Liver (tissue), 3 donors: ENCODE measurements around the gene STXBP6.

Experiments used
- CTCF ChIP-seq: fragments of 150-350 bp; IDR thresholded peaks from 2 replicates; pipeline ENCODE4 v1.5.1; 2017; ENCODE audit warnings: improper control_type of control experiment, low read depth, low read length; ENCODE audit not compliant: missing input control
- GABPA ChIP-seq, 2 donors: IDR thresholded peaks in 1 of 2; conservative IDR thresholded peaks in 1 of 2; 2 replicates each; pipeline ENCODE4 v1.6.1; 2016; ENCODE audit warnings: antibody characterized with exemption in 2 of 2, mild to moderate bottlenecking in 1 of 2, moderate library complexity in 1 of 2
- HNF4G ChIP-seq: IDR thresholded peaks from 2 replicates; pipeline ENCODE4 v1.6.1; 2016; ENCODE audit warnings: antibody characterized with exemption
- JUND ChIP-seq, 2 donors: IDR thresholded peaks; 2 replicates each; pipeline ENCODE4 v1.6.1; 2016; ENCODE audit warnings: antibody characterized with exemption in 2 of 2
- NR2F2 ChIP-seq: IDR thresholded peaks from 2 replicates; pipeline ENCODE4 v1.6.1; 2016; ENCODE audit warnings: antibody characterized with exemption
- RAD21 ChIP-seq, 2 donors: IDR thresholded peaks; 2 replicates each; pipeline ENCODE4 v1.6.1; 2016; ENCODE audit warnings: antibody characterized with exemption in 2 of 2, mild to moderate bottlenecking in 2 of 2
- REST ChIP-seq: IDR thresholded peaks from 2 replicates; pipeline ENCODE4 v1.6.1; 2016; ENCODE audit warnings: antibody characterized with exemption, mild to moderate bottlenecking
- RXRA ChIP-seq, 2 donors: IDR thresholded peaks; 2 replicates each; pipeline ENCODE4 v1.6.1; 2017 to 2018; ENCODE audit warnings: antibody characterized with exemption in 2 of 2, mild to moderate bottlenecking in 1 of 2
- SP1 ChIP-seq: IDR thresholded peaks from 2 replicates; pipeline ENCODE4 v1.6.1; 2018; ENCODE audit warnings: antibody characterized with exemption, mild to moderate bottlenecking
- TAF1 ChIP-seq: conservative IDR thresholded peaks from 2 replicates; pipeline ENCODE4 v1.6.1; 2016; ENCODE audit warnings: antibody characterized with exemption, mild to moderate bottlenecking
- YY1 ChIP-seq: IDR thresholded peaks from 2 replicates; pipeline ENCODE4 v1.6.1; 2016; ENCODE audit warnings: antibody characterized with exemption, mild to moderate bottlenecking
- TF ChIP-seq, protein P1 (sequence below): IDR thresholded peaks from 2 replicates; pipeline ENCODE4 v1.6.1; 2016; ENCODE audit warnings: antibody characterized with exemption
- donor health status: healthy.
- donor health status: healthy.

GRCh38 chr14:25067600-25067999 lies 17.7 kb upstream of the STXBP6 start:
- TF ChIP-seq CTCF (no peak), REST (no peak), TAF1 (no peak), HNF4G (no peak), RXRA (IDR thresholded peaks at IDR 0.05) (no peak), RAD21 (IDR thresholded peaks at IDR 0.05) (no peak), JUND (IDR thresholded peaks at IDR 0.05) (no peak), YY1 (no peak), GABPA (IDR thresholded peaks at IDR 0.05 in 1 of 2, conservative IDR thresholded peaks at IDR 0.05 in 1 of 2) (no peak), SP1 (no peak), NR2F2 (no peak)
- TF ChIP-seq, protein P1, sequence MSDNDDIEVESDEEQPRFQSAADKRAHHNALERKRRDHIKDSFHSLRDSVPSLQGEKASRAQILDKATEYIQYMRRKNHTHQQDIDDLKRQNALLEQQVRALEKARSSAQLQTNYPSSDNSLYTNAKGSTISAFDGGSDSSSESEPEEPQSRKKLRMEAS = no peak
